A549 (cell line): ENCODE measurements around the gene CDR2.

Source experiments
- CTCF ChIP-seq: fragments of >200 bp; sonication (Bioruptor Twin); formaldehyde crosslinking; IDR thresholded peaks from 3 replicates; pipeline ENCODE4 v1.5.1; 2016
- MYC ChIP-seq: IDR thresholded peaks from 2 replicates; pipeline ENCODE4 v1.6.1; 2012; ENCODE audit warnings: mild to moderate bottlenecking, inconsistent platforms, low read length, improper control_type of control experiment, borderline replicate concordance
- POLR2A ChIP-seq: IDR thresholded peaks from 2 replicates; pipeline ENCODE4 v1.6.1; 2012; ENCODE audit warnings: mild to moderate bottlenecking, low read length
- SMC3 ChIP-seq: fragments of >200 bp; sonication (Bioruptor Twin); formaldehyde crosslinking; IDR thresholded peaks from 3 replicates; pipeline ENCODE4 v1.6.1; 2018; ENCODE audit warnings: inconsistent platforms
- ZFP36 ChIP-seq: fragments of 450-650 bp; IDR thresholded peaks from 2 replicates; pipeline ENCODE4 v1.6.1; 2014; ENCODE audit warnings: borderline replicate concordance; ENCODE audit not compliant: partially characterized antibody
- TF ChIP-seq, protein P1 (sequence below): IDR thresholded peaks from 2 replicates; pipeline ENCODE4 v1.6.1; 2012

GRCh38 chr16:22418826-22419225 lies 44.4 kb upstream of the CDR2 start:
- TF ChIP-seq CTCF (no peak), SMC3 (no peak), ZFP36 (no peak), MYC (no peak), POLR2A (no peak)
- TF ChIP-seq, protein P1, sequence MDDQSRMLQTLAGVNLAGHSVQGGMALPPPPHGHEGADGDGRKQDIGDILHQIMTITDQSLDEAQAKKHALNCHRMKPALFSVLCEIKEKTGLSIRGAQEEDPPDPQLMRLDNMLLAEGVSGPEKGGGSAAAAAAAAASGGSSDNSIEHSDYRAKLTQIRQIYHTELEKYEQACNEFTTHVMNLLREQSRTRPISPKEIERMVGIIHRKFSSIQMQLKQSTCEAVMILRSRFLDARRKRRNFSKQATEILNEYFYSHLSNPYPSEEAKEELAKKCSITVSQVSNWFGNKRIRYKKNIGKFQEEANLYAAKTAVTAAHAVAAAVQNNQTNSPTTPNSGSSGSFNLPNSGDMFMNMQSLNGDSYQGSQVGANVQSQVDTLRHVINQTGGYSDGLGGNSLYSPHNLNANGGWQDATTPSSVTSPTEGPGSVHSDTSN = no peak
